HG03135 (cell line): ENCODE results near the gene GABRR1.
A peak's percentile ranks its signal among the peaks of the same experiment; 100 is the strongest.
"Not testable (repeated sequence)": the region's sequence is repeated elsewhere in the genome, so short reads cannot be mapped to it uniquely, and the experiment has no call there.

Experiments
- ATAC-seq: cut with Tn5 transposase; IDR thresholded peaks from one replicate; pipeline ENCODE4 v1.9.1; 2021; ENCODE audit warnings: mild to moderate bottlenecking, moderate library complexity; ENCODE audit not compliant: unreplicated experiment

The GABRR1 gene

DNA sequence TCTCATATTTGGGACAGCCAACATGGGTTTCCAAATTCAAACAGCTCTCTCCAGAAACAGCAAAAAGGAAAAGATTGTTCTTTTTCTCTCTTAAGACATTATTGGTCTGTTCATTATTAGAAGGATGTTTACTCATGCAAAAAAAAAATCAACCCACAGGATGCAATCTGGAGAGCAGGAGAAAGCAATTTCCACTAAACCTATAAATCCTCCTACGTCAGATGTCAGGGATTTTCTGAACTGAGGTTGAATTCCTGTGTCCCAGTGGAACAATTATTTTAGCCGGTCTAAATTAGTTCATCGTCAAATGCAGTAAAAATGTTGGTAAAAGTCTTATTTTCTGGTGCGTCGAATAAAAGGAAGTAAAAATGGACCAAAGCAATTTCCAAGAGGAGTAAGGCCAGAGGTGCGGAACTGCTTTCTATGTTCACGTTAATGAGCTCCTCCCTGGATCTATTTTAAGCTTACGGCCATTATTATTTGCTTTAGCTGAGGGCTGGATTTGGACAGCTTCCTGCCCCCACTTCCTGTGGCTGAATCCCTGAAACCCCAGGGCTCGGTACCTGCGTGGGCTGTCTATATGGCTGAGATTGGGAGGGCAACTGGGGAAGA is at the start of gene GABRR1:
Gene GABRR1, minus strand, starts transcription at position 60 of the 612 bp plus-strand sequence. Its CDS starts 36 bp downstream, at position 24.
- ATAC-seq, result no peak

DNA sequence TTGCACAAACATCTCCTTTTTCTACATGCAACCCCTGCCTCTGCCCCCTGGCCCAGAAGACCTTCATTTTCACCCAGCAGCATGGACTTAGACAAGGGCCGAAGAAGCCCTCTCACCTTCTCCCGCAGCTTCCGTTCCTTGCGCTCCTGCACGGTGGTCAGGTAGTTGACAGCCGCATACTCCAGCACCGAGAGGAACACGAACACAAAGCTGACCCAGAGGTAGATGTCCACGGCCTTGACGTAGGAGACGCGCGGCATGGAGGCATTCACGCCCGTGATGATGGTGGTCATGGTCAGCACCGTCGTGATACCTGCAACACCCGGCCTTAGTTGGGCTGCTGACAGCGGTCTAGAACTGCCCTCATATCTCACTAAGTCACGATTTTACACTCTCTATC is 47.1 kb upstream of the GABRR1 start:
- no peak for ATAC-seq

DNA sequence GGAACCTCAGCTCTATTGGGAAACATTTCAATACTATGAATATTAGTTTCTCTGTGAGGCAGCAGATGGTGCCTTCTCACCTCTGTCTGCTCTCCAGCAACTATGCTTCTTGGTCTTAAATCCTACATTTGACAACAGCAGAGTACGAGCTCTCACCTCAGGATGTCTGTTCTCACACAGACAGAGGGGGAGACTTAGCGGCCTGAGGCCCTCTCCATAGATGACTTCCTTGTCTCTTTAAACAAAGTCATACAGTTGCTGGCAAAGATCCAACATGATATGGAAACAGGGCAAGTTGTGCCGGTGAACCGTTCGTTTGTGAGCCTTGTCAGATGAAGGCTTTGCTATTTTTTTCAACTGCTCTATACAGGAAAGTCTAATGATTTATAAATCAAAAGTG is 43.7 kb upstream of the GABRR1 start:
- ATAC-seq, result no peak

GRCh38 chr6:89260310-89260709 is 43.2 kb upstream of the GABRR1 start:
- no peak for ATAC-seq

DNA sequence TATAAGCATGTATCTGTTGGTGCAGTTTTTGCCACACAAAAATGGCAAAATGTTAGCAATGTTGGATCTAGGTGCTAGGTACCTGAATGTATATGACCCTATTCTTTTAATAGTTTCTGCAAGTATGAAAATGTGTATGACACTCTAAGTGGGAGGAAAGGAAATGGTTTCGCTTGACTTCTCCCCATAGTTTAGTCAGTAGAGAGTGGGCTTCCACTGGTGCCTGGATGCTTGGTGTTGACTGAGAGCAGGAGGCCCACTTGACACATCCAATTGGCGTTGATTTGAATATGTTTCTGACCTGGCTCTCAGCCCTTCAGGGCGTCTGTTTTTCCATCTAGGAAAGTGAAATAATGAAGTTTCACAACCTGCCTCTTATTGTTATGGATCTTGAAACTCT is 41.8 kb upstream of the GABRR1 start:
- ATAC-seq, result no peak

DNA sequence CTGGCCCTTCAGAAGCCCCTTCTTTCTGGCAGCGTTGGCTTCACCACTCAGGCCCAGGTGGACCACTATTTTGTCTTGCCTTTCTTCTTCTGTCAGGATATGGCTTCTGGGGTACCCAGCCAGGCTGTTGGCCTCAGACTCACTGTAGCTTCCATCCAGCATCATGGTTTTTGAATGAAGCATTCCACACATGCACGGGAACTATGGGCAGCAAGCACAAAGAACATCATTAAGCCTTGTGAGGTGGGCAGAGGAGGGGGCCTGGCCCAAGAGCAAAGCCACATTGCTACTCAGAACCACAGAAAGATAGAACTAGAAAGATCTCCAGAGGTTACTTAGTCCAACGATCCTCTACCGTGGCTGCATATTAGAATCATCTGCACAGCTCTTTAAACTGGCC is 40.6 kb upstream of the GABRR1 start:
- no peak for ATAC-seq

- no peak for ATAC-seq
These were observed 40.2 kb upstream of the GABRR1 start for GRCh38 chr6:89257346-89257745.

- ATAC-seq, result no peak
These were observed 38.3 kb upstream of the GABRR1 start for GRCh38 chr6:89255417-89255816.

GRCh38 chr6:89254569-89254968 is 37.4 kb upstream of the GABRR1 start:
- ATAC-seq, result no peak

DNA sequence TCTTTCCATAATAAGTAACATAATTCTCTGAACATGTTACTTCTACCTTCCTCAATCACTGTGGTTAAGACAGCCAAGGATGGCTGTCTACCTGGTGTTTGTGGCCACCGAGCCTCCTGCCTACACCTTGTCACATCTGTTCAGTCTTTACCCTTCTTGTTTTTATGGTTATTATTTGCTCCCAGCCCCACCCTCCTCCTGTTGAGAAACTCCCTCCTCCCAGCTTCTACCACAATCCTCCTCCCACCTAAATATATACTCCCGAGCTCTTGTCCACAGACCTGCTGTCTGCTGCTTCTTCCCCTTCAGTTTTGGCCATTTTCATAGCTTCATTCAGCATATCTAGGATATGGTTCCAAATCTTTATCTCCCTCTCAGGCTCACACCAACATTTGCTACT is 35.7 kb upstream of the GABRR1 start:
- ATAC-seq, result no peak

DNA sequence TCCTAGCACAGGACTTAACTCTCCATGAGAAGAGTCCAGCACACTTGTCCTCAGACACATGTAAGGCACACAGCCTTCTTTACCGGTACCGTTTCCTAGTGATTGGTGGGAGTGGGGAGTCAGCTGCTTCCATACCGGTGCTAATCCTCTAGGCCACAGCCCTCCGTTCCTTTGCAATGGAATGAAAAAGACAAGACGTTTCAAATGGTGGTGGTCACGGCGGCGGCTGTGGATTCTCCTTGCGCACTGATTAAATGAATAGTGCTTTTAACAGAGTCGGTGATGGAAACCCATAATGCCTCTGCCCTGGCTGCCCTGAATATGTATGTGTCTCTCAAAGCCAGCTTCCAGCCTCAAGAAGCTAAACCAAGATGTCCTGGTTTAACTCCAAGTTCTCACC is 34.8 kb upstream of the GABRR1 start:
- ATAC-seq, result no peak

DNA sequence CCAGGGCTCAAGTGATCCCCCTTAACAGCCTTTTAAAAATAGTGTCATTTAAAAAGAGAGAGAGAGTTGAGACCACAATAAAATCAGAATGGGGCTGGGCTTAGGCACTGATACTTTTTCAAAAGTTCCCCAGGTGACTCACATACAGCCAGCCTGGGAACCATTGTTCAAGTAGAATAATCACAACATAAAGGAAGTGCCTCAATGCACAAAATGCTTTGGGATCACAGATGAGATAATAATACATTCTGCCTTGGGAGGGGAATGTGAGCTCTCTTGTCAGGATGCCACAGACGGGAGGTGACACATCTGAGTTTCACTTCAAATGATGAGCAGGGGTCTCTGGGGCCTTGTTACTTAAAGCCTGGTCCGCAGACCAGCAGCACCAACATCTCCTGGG is 34.0 kb upstream of the GABRR1 start:
- no peak for ATAC-seq

GRCh38 chr6:89250239-89250638 is 33.1 kb upstream of the GABRR1 start:
- no peak for ATAC-seq

- ATAC-seq, result no peak
These were observed 27.3 kb upstream of the GABRR1 start for GRCh38 chr6:89244241-89244985.

DNA sequence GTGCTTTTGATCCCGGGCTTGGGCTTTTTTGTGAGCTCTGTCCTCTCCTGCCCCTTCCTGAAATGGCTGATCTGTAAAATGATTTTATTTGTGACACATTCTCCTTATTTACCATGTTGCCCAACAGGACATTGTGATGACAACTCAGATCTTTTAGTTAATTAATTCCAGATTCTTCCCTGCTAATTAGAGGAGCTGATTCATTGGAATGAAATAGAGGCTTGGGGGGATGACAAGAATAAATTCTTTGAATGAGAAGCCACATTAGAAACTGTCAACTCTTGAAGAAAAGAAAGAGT is 26.1 kb upstream of the GABRR1 start:
- ATAC-seq, result no peak

DNA sequence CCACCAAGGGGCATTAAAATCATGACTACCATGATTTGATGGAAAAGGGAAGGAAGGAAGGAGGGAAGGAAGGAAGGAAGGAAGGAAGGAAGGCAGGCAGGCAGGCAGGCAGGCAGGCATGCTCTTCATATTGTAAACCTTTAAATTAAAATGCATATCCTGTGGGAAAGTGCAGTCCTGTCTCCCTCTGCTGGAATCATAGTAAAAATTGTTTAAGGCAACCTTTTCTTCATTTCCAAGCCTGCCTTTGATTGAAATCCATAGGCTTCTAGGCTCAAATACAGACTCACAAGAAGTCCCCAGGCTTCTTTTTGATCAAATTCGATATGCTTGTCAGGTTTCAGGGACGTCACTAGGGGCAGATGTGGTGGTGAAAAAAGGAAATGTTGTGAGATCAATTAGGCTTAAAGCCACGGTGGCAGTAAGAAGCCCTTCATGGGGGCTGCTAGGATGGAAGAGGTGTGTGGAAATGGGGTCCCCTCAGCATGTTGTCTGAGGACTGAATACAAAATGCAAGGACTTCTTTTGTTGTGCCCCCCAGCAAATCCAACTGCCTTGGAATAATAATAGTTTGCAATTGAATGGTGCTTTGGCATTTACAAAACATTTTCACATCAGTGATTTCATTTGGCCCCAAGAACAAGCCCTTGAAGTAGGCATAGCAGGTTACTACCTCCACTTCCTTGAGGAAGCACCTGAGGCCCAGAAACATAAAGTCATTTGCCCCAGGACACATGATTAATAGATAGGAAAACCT is 25.6 kb upstream of the GABRR1 start:
- ATAC-seq, result no peak

GRCh38 chr6:89239338-89239737 is 22.2 kb upstream of the GABRR1 start:
- ATAC-seq, result peak; percentile 38

GRCh38 chr6:89237158-89237557 is 20.0 kb upstream of the GABRR1 start:
- ATAC-seq, result no peak

- ATAC-seq, result not testable (repeated sequence)
These were observed 16.4 kb upstream of the GABRR1 start for GRCh38 chr6:89233605-89234004.

- ATAC-seq, result no peak
These were observed 5.5 kb upstream of the GABRR1 start for GRCh38 chr6:89222712-89223039.

GRCh38 chr6:89221971-89222711 is 5.0 kb upstream of the GABRR1 start:
- no peak for ATAC-seq

DNA sequence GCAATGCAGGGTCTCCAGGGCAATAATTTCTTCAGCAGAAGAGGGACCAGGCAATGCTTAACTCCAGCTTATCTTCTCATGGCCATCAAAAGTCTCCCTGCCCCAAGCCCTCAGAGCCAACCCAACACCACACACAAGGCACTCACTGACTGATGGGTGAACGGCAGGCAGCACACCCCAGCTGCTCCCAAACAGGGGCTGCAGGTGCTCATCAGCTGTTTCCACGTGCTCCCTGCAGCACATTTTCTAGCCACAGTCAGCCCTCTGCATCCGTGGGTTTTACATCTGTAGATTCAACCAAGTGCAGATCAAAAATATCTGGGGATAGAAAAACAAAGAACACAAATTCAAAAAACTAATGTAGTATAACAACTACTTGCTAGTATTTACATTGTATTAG is 4.0 kb upstream of the GABRR1 start:
- no peak for ATAC-seq
